HepG2 (cell line): ENCODE results near the gene FBXO5. TPM values are rescaled to one million over a fixed set of nuclear protein-coding genes. Genes with fewer than 3 reads are reported as not detected.

ENCODE experiments used
- CBFB ChIP-seq: sonication (generic); formaldehyde crosslinking; IDR thresholded peaks from 2 replicates; pipeline ENCODE4 v1.4.0; 2020; ENCODE audit warnings: missing genetic modification reagents
- KDM1A ChIP-seq: IDR thresholded peaks from 2 replicates; pipeline ENCODE4 v1.6.1; 2016; ENCODE audit warnings: missing compliant biosample characterization
- KDM2A ChIP-seq: sonication (generic); formaldehyde crosslinking; IDR thresholded peaks from 2 replicates; pipeline ENCODE4 v1.4.0; 2020; ENCODE audit warnings: low read depth, missing genetic modification reagents, borderline replicate concordance
- ZNF326 ChIP-seq: sonication (generic); formaldehyde crosslinking; IDR thresholded peaks from 2 replicates; pipeline ENCODE4 v1.4.0; 2020; ENCODE audit warnings: missing genetic modification reagents, borderline replicate concordance
- ZNF747 ChIP-seq: sonication (generic); formaldehyde crosslinking; IDR thresholded peaks from 2 replicates; pipeline ENCODE4 v1.8.1; 2023; ENCODE audit warnings: missing genetic modification reagents, mild to moderate bottlenecking, borderline replicate concordance
- ZNF766 ChIP-seq: sonication (generic); formaldehyde crosslinking; IDR thresholded peaks from 2 replicates; pipeline ENCODE4 v1.5.0; 2020; ENCODE audit warnings: missing genetic modification reagents, borderline replicate concordance
- polyA plus RNA-seq, 8 experiments: library from polyadenylated mRNA; depleted of rRNA in 3 of 8; stranded (reverse) in 7 of 8; unstranded in 1 of 8; fragments of >200 nt; fragmentation: Illumina TruSeq in 4 of 8; extraction: Trizol in 4 of 8; gene quantifications; 2 replicates each; pipeline versions ENCODE4 v1.2.1 to v1.2.3, GENCODE V29; 2011 to 2016; ENCODE audit warnings: low read depth in 4 of 8, missing spikeins in 1 of 8, mixed read lengths in 1 of 8; ENCODE audit not compliant: insufficient read depth in 1 of 8
- total RNA-seq, 5 experiments: library from RNA; depleted of rRNA; stranded (reverse); fragments of >200 nt; fragmentation: Illumina TruSeq; extraction: Trizol; gene quantifications; 2 replicates each; pipeline ENCODE4 v1.2.3, GENCODE V29; 2016; ENCODE audit warnings: low read depth in 1 of 5
- TF ChIP-seq, protein P1 (sequence below): sonication (generic); formaldehyde crosslinking; IDR thresholded peaks from 2 replicates; pipeline ENCODE4 v1.4.0; 2020; ENCODE audit warnings: mild to moderate bottlenecking, missing genetic modification reagents
- TF ChIP-seq, protein P2 (sequence below): sonication (generic); formaldehyde crosslinking; IDR thresholded peaks from 2 replicates; pipeline ENCODE4 v1.5.0; 2020; ENCODE audit warnings: missing genetic modification reagents
- TF ChIP-seq, protein P3 (sequence below): sonication (generic); formaldehyde crosslinking; IDR thresholded peaks from 2 replicates; pipeline ENCODE4 v1.5.1; 2020; ENCODE audit warnings: mild to moderate bottlenecking, missing genetic modification reagents, moderate library complexity
- TF ChIP-seq, protein P4 (sequence below): sonication (generic); formaldehyde crosslinking; IDR thresholded peaks from 2 replicates; pipeline ENCODE4 v1.4.0; 2020; ENCODE audit warnings: low read depth, mild to moderate bottlenecking, missing genetic modification reagents
- TF ChIP-seq, protein P5 (sequence below): sonication (generic); formaldehyde crosslinking; conservative IDR thresholded peaks from 2 replicates; pipeline ENCODE4 v1.4.0; 2020; ENCODE audit warnings: mild to moderate bottlenecking, missing genetic modification reagents, moderate library complexity

Gene FBXO5
- total and polyA plus RNA-seq, 2 of the 13 experiments (the other 11 are each of a cell fraction or from before 2014, with no cell fraction given) = 15.8 to 41.5 TPM

DNA sequence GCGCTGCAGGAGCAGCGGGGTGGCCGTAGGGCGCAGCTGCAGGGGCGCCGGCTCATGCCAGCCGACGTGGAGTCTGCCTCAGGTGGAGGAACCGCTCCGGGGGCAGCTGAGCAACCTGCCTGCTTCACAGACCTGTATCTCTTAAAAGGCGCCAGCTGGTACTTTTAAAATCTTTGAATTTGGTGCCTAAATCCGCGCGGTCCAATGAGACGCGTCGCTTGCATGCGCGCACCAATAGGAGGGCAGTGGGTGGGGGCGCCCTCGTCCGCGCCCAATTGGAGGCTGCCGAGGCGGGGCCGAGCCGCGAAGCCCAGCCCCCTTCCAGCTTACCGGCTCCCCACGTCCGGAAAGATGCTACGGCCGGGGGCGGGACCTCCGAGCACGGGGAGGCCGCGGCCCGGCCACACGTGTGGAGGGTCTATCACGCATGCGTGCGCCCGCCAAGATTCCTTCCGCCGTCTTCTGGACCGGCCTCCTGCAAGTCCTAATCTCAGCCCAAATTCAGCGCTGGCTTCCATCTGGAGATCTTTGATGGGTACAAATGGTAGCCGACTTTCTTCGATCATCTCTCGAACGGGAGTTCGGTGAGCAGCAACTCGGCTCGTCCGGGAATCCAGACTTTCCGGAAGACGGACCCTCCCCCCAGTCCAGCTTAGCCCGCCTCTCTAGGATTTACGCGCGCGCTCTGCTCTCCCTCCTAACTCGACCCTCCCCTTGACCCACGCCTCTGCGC, at the start of gene FBXO5 (continued):
- TF ChIP-seq, protein P1, sequence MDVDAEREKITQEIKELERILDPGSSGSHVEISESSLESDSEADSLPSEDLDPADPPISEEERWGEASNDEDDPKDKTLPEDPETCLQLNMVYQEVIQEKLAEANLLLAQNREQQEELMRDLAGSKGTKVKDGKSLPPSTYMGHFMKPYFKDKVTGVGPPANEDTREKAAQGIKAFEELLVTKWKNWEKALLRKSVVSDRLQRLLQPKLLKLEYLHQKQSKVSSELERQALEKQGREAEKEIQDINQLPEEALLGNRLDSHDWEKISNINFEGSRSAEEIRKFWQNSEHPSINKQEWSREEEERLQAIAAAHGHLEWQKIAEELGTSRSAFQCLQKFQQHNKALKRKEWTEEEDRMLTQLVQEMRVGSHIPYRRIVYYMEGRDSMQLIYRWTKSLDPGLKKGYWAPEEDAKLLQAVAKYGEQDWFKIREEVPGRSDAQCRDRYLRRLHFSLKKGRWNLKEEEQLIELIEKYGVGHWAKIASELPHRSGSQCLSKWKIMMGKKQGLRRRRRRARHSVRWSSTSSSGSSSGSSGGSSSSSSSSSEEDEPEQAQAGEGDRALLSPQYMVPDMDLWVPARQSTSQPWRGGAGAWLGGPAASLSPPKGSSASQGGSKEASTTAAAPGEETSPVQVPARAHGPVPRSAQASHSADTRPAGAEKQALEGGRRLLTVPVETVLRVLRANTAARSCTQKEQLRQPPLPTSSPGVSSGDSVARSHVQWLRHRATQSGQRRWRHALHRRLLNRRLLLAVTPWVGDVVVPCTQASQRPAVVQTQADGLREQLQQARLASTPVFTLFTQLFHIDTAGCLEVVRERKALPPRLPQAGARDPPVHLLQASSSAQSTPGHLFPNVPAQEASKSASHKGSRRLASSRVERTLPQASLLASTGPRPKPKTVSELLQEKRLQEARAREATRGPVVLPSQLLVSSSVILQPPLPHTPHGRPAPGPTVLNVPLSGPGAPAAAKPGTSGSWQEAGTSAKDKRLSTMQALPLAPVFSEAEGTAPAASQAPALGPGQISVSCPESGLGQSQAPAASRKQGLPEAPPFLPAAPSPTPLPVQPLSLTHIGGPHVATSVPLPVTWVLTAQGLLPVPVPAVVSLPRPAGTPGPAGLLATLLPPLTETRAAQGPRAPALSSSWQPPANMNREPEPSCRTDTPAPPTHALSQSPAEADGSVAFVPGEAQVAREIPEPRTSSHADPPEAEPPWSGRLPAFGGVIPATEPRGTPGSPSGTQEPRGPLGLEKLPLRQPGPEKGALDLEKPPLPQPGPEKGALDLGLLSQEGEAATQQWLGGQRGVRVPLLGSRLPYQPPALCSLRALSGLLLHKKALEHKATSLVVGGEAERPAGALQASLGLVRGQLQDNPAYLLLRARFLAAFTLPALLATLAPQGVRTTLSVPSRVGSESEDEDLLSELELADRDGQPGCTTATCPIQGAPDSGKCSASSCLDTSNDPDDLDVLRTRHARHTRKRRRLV (CRISPR knock-in tag) = peak; percentile 55; the same call in 1 of the 2 replicates
- TF ChIP-seq, protein P2, sequence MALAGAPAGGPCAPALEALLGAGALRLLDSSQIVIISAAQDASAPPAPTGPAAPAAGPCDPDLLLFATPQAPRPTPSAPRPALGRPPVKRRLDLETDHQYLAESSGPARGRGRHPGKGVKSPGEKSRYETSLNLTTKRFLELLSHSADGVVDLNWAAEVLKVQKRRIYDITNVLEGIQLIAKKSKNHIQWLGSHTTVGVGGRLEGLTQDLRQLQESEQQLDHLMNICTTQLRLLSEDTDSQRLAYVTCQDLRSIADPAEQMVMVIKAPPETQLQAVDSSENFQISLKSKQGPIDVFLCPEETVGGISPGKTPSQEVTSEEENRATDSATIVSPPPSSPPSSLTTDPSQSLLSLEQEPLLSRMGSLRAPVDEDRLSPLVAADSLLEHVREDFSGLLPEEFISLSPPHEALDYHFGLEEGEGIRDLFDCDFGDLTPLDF (CRISPR knock-in tag) = peak; percentile 99
- TF ChIP-seq ZNF747 (CRISPR knock-in tag) (peak; percentile 80), KDM2A (CRISPR knock-in tag) (peak; percentile 86), CBFB (CRISPR knock-in tag) (0 out of 2 replicates have a peak, but pooled peaks have one; percentile 8), ZNF766 (CRISPR knock-in tag) (peak; percentile 34; the same call in 1 of the 2 replicates), ZNF326 (CRISPR knock-in tag) (no peak), KDM1A (CRISPR knock-in tag) (0 out of 2 replicates have a peak, but pooled peaks have one; percentile 33)
- TF ChIP-seq, protein P3, sequence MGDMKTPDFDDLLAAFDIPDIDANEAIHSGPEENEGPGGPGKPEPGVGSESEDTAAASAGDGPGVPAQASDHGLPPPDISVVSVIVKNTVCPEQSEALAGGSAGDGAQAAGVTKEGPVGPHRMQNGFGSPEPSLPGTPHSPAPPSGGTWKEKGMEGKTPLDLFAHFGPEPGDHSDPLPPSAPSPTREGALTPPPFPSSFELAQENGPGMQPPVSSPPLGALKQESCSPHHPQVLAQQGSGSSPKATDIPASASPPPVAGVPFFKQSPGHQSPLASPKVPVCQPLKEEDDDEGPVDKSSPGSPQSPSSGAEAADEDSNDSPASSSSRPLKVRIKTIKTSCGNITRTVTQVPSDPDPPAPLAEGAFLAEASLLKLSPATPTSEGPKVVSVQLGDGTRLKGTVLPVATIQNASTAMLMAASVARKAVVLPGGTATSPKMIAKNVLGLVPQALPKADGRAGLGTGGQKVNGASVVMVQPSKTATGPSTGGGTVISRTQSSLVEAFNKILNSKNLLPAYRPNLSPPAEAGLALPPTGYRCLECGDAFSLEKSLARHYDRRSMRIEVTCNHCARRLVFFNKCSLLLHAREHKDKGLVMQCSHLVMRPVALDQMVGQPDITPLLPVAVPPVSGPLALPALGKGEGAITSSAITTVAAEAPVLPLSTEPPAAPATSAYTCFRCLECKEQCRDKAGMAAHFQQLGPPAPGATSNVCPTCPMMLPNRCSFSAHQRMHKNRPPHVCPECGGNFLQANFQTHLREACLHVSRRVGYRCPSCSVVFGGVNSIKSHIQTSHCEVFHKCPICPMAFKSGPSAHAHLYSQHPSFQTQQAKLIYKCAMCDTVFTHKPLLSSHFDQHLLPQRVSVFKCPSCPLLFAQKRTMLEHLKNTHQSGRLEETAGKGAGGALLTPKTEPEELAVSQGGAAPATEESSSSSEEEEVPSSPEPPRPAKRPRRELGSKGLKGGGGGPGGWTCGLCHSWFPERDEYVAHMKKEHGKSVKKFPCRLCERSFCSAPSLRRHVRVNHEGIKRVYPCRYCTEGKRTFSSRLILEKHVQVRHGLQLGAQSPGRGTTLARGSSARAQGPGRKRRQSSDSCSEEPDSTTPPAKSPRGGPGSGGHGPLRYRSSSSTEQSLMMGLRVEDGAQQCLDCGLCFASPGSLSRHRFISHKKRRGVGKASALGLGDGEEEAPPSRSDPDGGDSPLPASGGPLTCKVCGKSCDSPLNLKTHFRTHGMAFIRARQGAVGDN (CRISPR knock-in tag) = peak; percentile 97
- TF ChIP-seq, protein P4, sequence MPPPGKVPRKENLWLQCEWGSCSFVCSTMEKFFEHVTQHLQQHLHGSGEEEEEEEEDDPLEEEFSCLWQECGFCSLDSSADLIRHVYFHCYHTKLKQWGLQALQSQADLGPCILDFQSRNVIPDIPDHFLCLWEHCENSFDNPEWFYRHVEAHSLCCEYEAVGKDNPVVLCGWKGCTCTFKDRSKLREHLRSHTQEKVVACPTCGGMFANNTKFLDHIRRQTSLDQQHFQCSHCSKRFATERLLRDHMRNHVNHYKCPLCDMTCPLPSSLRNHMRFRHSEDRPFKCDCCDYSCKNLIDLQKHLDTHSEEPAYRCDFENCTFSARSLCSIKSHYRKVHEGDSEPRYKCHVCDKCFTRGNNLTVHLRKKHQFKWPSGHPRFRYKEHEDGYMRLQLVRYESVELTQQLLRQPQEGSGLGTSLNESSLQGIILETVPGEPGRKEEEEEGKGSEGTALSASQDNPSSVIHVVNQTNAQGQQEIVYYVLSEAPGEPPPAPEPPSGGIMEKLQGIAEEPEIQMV (CRISPR knock-in tag) = peak; percentile 57; the same call in 1 of the 2 replicates
- TF ChIP-seq, protein P5, sequence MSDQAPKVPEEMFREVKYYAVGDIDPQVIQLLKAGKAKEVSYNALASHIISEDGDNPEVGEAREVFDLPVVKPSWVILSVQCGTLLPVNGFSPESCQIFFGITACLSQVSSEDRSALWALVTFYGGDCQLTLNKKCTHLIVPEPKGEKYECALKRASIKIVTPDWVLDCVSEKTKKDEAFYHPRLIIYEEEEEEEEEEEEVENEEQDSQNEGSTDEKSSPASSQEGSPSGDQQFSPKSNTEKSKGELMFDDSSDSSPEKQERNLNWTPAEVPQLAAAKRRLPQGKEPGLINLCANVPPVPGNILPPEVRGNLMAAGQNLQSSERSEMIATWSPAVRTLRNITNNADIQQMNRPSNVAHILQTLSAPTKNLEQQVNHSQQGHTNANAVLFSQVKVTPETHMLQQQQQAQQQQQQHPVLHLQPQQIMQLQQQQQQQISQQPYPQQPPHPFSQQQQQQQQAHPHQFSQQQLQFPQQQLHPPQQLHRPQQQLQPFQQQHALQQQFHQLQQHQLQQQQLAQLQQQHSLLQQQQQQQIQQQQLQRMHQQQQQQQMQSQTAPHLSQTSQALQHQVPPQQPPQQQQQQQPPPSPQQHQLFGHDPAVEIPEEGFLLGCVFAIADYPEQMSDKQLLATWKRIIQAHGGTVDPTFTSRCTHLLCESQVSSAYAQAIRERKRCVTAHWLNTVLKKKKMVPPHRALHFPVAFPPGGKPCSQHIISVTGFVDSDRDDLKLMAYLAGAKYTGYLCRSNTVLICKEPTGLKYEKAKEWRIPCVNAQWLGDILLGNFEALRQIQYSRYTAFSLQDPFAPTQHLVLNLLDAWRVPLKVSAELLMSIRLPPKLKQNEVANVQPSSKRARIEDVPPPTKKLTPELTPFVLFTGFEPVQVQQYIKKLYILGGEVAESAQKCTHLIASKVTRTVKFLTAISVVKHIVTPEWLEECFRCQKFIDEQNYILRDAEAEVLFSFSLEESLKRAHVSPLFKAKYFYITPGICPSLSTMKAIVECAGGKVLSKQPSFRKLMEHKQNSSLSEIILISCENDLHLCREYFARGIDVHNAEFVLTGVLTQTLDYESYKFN (CRISPR knock-in tag) = peak; percentile 61
